Measurements from ENCODE around the gene THOC7. TPM values are rescaled to one million over a fixed set of nuclear protein-coding genes. Genes with fewer than 3 reads are reported as not detected.

Gene THOC7
- total and polyA plus RNA-seq, 2 donors (not counting 3 experiments of a cell fraction or from before 2014, with no cell fraction given), result 16.9 to 68.7 TPM

DNA sequence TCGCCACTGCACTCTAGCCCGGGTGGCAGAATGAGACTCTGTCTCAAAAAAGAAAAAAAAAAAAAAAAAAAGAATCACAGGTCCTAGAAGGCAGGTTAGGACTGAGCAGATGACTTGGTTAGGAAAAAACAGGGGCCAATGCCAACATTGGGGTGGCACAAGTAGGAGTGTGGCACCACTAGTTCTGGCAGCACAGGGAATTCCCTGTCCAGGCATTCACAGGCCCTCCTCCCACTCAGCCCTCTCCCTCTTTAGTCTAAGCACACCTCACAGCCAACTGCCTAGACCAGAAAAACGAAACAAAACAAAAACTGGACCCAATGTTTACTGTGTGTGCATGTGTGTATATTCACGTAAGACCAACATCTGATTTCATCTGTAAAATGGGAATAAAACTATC, 10.5 kb downstream of the THOC7 start:
- DNase-seq (ENCODE audit: low read depth, low spot score) (no peak), FAIRE-seq (no peak)
- Histone ChIP-seq H3K4me1 (ENCODE audit: control insufficient read depth, extremely low read depth, insufficient read depth, low read length) (peaks cover 12% of the 10 kb centered on the region), H3K27ac (ENCODE audit: insufficient read depth, low read depth, low read length) (no peak overlapping the region), H4K20me1 (replicated peaks; ENCODE audit: control insufficient read depth, extremely low read depth, insufficient read depth, low read length) (no peaks in the 10 kb centered on the region), H3K9me3 (replicated peaks; ENCODE audit: control insufficient read depth, insufficient read depth, low read length) (no peaks in the 10 kb centered on the region), H3K36me3 (ENCODE audit: control insufficient read depth in 2 of 2, extremely low read depth in 1 of 2, insufficient read depth in 2 of 2, low read length in 2 of 2) (no peaks in the 10 kb centered on the region), H3K9ac (replicated peaks; ENCODE audit: extremely low read depth, insufficient read depth, low read length) (no peak overlapping the region), H3K9me1 (replicated peaks; ENCODE audit: control insufficient read depth, extremely low read depth, insufficient read depth, low read length) (no peaks in the 10 kb centered on the region), H3K4me2 (ENCODE audit: insufficient read depth, low read length) (no peak overlapping the region), H3K27me3 (ENCODE audit: control insufficient read depth in 2 of 2, insufficient read depth in 2 of 2, low read length in 2 of 2) (no peaks in the 10 kb centered on the region), H2AFZ (ENCODE audit: low read depth, low read length) (no peak overlapping the region), H3K4me3 (replicated peaks in 1 of 3; ENCODE audit: insufficient read depth in 1 of 3, low read depth in 1 of 3, low read length in 3 of 3) (no peak overlapping the region), H3K79me2 (ENCODE audit: control insufficient read depth, insufficient read depth, low read length) (peaks cover 38% of the 10 kb centered on the region)
- ChIA-PET POLR2A (no interaction called here), CTCF (no interaction called here)
- BruUV-seq (replicated peaks), result no TSS peak
- intact Hi-C loops (cut with micrococcal nuclease) (no loop called here), dilution Hi-C loops (cut with MboI; ENCODE audit: extremely low pct_ligation_motif_present, low sequenced_read_pairs) (no loop called here)
- TF ChIP-seq, protein P1, sequence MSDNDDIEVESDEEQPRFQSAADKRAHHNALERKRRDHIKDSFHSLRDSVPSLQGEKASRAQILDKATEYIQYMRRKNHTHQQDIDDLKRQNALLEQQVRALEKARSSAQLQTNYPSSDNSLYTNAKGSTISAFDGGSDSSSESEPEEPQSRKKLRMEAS (IDR thresholded peaks at IDR 0.05; ENCODE audit: insufficient read depth, insufficient read length), result no peak
- TF ChIP-seq, protein P2, sequence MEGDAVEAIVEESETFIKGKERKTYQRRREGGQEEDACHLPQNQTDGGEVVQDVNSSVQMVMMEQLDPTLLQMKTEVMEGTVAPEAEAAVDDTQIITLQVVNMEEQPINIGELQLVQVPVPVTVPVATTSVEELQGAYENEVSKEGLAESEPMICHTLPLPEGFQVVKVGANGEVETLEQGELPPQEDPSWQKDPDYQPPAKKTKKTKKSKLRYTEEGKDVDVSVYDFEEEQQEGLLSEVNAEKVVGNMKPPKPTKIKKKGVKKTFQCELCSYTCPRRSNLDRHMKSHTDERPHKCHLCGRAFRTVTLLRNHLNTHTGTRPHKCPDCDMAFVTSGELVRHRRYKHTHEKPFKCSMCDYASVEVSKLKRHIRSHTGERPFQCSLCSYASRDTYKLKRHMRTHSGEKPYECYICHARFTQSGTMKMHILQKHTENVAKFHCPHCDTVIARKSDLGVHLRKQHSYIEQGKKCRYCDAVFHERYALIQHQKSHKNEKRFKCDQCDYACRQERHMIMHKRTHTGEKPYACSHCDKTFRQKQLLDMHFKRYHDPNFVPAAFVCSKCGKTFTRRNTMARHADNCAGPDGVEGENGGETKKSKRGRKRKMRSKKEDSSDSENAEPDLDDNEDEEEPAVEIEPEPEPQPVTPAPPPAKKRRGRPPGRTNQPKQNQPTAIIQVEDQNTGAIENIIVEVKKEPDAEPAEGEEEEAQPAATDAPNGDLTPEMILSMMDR (IDR thresholded peaks at IDR 0.05; ENCODE audit: extremely low read depth in 1 of 2, insufficient read depth in 1 of 2, low read depth in 1 of 2, low read length in 2 of 2), result no peak
- TF ChIP-seq GATA2 (IDR thresholded peaks at IDR 0.05; ENCODE audit: insufficient read depth, insufficient read length, low read depth, low read length) (no peak), FOS (IDR thresholded peaks at IDR 0.05; ENCODE audit: borderline replicate concordance, insufficient read depth, low read length) (no peak), JUN (IDR thresholded peaks at IDR 0.05; ENCODE audit: borderline replicate concordance, insufficient read depth, insufficient read length, low read depth) (no peak), POLR2A (IDR thresholded peaks at IDR 0.05; ENCODE audit: low read depth, low read length) (no peak), POLR2AphosphoS5 (IDR thresholded peaks at IDR 0.05; ENCODE audit: insufficient read depth, low read depth, low read length) (no peak), EZH2 (IDR thresholded peaks at IDR 0.05; ENCODE audit: borderline replicate concordance, low read depth, low read length, severe bottlenecking) (no peak), MYC (IDR thresholded peaks at IDR 0.05; ENCODE audit: low read depth, low read length) (no peak)
